GM19372 (cell line): ENCODE data around the gene CCHCR1.

ENCODE experiments used
- ATAC-seq: cut with Tn5 transposase; IDR thresholded peaks from one replicate; pipeline ENCODE4 v1.9.1; 2021; ENCODE audit warnings: mild to moderate bottlenecking, low read depth, moderate library complexity; ENCODE audit not compliant: unreplicated experiment

Gene CCHCR1

GRCh38 chr6:31135710-31136109 lies 21.9 kb downstream of the CCHCR1 start:
- ATAC-seq: no peak

GRCh38 chr6:31132806-31133205 lies 24.8 kb downstream of the CCHCR1 start:
- ATAC-seq: no peak

GRCh38 chr6:31131595-31131994 lies 26.0 kb downstream of the CCHCR1 start:
- no peak for ATAC-seq

GRCh38 chr6:31130751-31131150 lies 26.9 kb downstream of the CCHCR1 start:
- ATAC-seq: no peak

GRCh38 chr6:31129130-31129529 lies 28.5 kb downstream of the CCHCR1 start:
- no peak for ATAC-seq

GRCh38 chr6:31128093-31128676 lies 29.4 kb downstream of the CCHCR1 start:
- ATAC-seq: no peak

GRCh38 chr6:31126396-31127175 lies 31.0 kb downstream of the CCHCR1 start:
- no peak for ATAC-seq

- ATAC-seq: no peak
These were observed 31.8 kb downstream of the CCHCR1 start for GRCh38 chr6:31125586-31126363.

GRCh38 chr6:31125162-31125561 lies 32.4 kb downstream of the CCHCR1 start:
- ATAC-seq: no peak

GRCh38 chr6:31122791-31123706 lies 34.6 kb downstream of the CCHCR1 start:
- ATAC-seq: no peak

GRCh38 chr6:31121131-31121790 lies 36.3 kb downstream of the CCHCR1 start:
- no peak for ATAC-seq

- ATAC-seq: no peak
These were observed 37.3 kb downstream of the CCHCR1 start, which contains the start of gene CDSN for GRCh38 chr6:31120151-31120915. TSS of gene CDSN (minus strand) at chr6:31120446. CDS start at chr6:31120419, 27 bp downstream.

- ATAC-seq: no peak
These were observed 39.4 kb downstream of the CCHCR1 start for GRCh38 chr6:31118178-31118577.

- no peak for ATAC-seq
These were observed 40.8 kb downstream of the CCHCR1 start for GRCh38 chr6:31116661-31117385.

GRCh38 chr6:31115941-31116560 lies 41.6 kb downstream of the CCHCR1 start:
- no peak for ATAC-seq

GRCh38 chr6:31114970-31115849 lies 42.4 kb downstream of the CCHCR1 start:
- ATAC-seq: no peak

GRCh38 chr6:31114541-31114878 lies 43.1 kb downstream of the CCHCR1 start, which contains the start of gene PSORS1C1:
TSS of gene PSORS1C1 (plus strand) at chr6:31114800. CDS start at chr6:31129633, 14,833 bp downstream.
- no peak for ATAC-seq
